Endothelial cell of umbilical vein (primary cell): ENCODE data around the gene KPNB1. TPM values are rescaled to one million over a fixed set of nuclear protein-coding genes. Genes with fewer than 3 reads are reported as not detected.

Experiments used
- BruUV-seq: library from RNA; stranded (reverse); fragments of 400-500 nt; replicated peaks from 2 replicates; lab custom pipeline; 2021; lab: Mats Ljungman, UMichigan
- CTCF ChIA-PET: fragments of 300-600, 350-600 bp; sonication (Branson Sonifier 250); formaldehyde crosslinking; loops from one replicate; lab custom pipeline; 2021; ENCODE audit warnings: antibody characterized with exemption, inconsistent platforms; lab: Charles Lee
- POLR2A ChIA-PET: fragments of 300-600, 350-600 bp; sonication (Branson Sonifier 250); formaldehyde crosslinking; loops from one replicate; lab custom pipeline; 2021; ENCODE audit warnings: antibody characterized with exemption, inconsistent platforms; lab: Charles Lee
- DNase-seq: peaks from one replicate; pipeline ENCODE4 v3.0.0-alpha.2; 2011; ENCODE audit warnings: low read depth, low spot score
- FAIRE-seq: peaks from 2 replicates; lab custom pipeline; 2011; peaks lifted over from hg19 to GRCh38; lab: Jason Lieb, UNC
- H2AFZ ChIP-seq: 2 replicates; pipeline ENCODE4 v1.6.0; 2012; ENCODE audit warnings: low read depth, low read length, control low read depth, inconsistent platforms
- H3K27ac ChIP-seq: 2 replicates; pipeline ENCODE4 v1.5.1; 2011; ENCODE audit warnings: low read depth, mild to moderate bottlenecking, control low read depth, low read length, moderate library complexity; ENCODE audit not compliant: insufficient read depth
- H3K27me3 ChIP-seq, 2 experiments: 2 replicates each; pipeline versions ENCODE4 v1.6.0 to v1.6.1; 2011; ENCODE audit warnings: low read length in 2 of 2, mixed read lengths in 1 of 2; ENCODE audit not compliant: control insufficient read depth in 2 of 2, insufficient read depth in 2 of 2
- H3K36me3 ChIP-seq, 2 experiments: 2 replicates in 1 of 2; 3 replicates in 1 of 2; pipeline ENCODE4 v1.5.1; 2011; ENCODE audit warnings: low read length in 2 of 2, mild to moderate bottlenecking in 1 of 2, moderate library complexity in 1 of 2; ENCODE audit not compliant: control insufficient read depth in 2 of 2, insufficient read depth in 2 of 2; ENCODE audit errors: extremely low read depth in 1 of 2
- H3K4me1 ChIP-seq: 3 replicates; pipeline ENCODE4 v1.5.1; 2011; ENCODE audit warnings: mild to moderate bottlenecking, low read length; ENCODE audit not compliant: control insufficient read depth, insufficient read depth; ENCODE audit errors: extremely low read depth
- H3K4me2 ChIP-seq: 2 replicates; pipeline ENCODE4 v1.6.1; 2011; ENCODE audit warnings: low read length, control low read depth, mixed read lengths; ENCODE audit not compliant: insufficient read depth
- H3K4me3 ChIP-seq, 3 experiments: fragments of 200-600 bp in 1 of 3; sonication (generic), shearing (Covaris generic) in 1 of 3; replicated peaks in 1 of 3; 2 replicates each; pipeline ENCODE4 v1.5.1; 2011 to 2016; ENCODE audit warnings: control low read depth in 3 of 3, low read length in 3 of 3, mild to moderate bottlenecking in 2 of 3, inconsistent platforms in 1 of 3, low read depth in 1 of 3, moderate library complexity in 1 of 3; ENCODE audit not compliant: insufficient read depth in 1 of 3
- H3K79me2 ChIP-seq: 2 replicates; pipeline ENCODE4 v1.6.0; 2012; ENCODE audit warnings: low read length, inconsistent platforms; ENCODE audit not compliant: control insufficient read depth, insufficient read depth
- H3K9ac ChIP-seq: replicated peaks from 2 replicates; pipeline ENCODE3; 2011; ENCODE audit warnings: low read length, control low read depth; ENCODE audit not compliant: insufficient read depth; ENCODE audit errors: extremely low read depth
- H3K9me1 ChIP-seq: replicated peaks from 3 replicates; pipeline ENCODE4 v1.6.0; 2011; ENCODE audit warnings: mild to moderate bottlenecking, low read length; ENCODE audit not compliant: control insufficient read depth, insufficient read depth; ENCODE audit errors: extremely low read depth
- H3K9me3 ChIP-seq: replicated peaks from 2 replicates; pipeline ENCODE4 v1.5.1; 2012; ENCODE audit warnings: low read length, inconsistent platforms; ENCODE audit not compliant: control insufficient read depth, insufficient read depth
- H4K20me1 ChIP-seq: replicated peaks from 2 replicates; pipeline ENCODE3; 2011; ENCODE audit warnings: mild to moderate bottlenecking, low read length; ENCODE audit not compliant: control insufficient read depth, insufficient read depth; ENCODE audit errors: extremely low read depth
- CTCF ChIP-seq, 2 donors: IDR thresholded peaks; 1 replicate in 1 of 2; 2 replicates in 1 of 2; pipeline ENCODE4 v1.5.1; 2011; ENCODE audit warnings: low read length in 2 of 2, mild to moderate bottlenecking in 2 of 2, moderate library complexity in 2 of 2, control low read depth in 1 of 2, inconsistent platforms in 1 of 2, low read depth in 1 of 2; ENCODE audit not compliant: insufficient read depth in 1 of 2; ENCODE audit errors: extremely low read depth in 1 of 2
- EZH2 ChIP-seq: IDR thresholded peaks from 2 replicates; pipeline ENCODE4 v1.6.1; 2012; ENCODE audit warnings: borderline replicate concordance, low read depth, mild to moderate bottlenecking, moderate library complexity, low read length, inconsistent platforms; ENCODE audit not compliant: severe bottlenecking
- FOS ChIP-seq: IDR thresholded peaks from 2 replicates; pipeline ENCODE4 v1.6.1; 2011; ENCODE audit warnings: mild to moderate bottlenecking, low read length, moderate library complexity, borderline replicate concordance; ENCODE audit not compliant: insufficient read depth
- GATA2 ChIP-seq: IDR thresholded peaks from 2 replicates; pipeline ENCODE4 v1.7.0; 2011; ENCODE audit warnings: low read depth, mild to moderate bottlenecking, moderate library complexity, mixed read lengths, low read length; ENCODE audit not compliant: insufficient read length, insufficient read depth
- JUN ChIP-seq: IDR thresholded peaks from 2 replicates; pipeline ENCODE4 v1.6.1; 2011; ENCODE audit warnings: borderline replicate concordance, low read depth; ENCODE audit not compliant: insufficient read length, insufficient read depth
- MAX ChIP-seq: IDR thresholded peaks from 2 replicates; pipeline ENCODE4 v1.6.1; 2011; ENCODE audit not compliant: insufficient read depth, insufficient read length
- MYC ChIP-seq: IDR thresholded peaks from one replicate; pipeline ENCODE4 v1.6.1; 2011; ENCODE audit warnings: mild to moderate bottlenecking, low read depth, low read length
- POLR2A ChIP-seq: IDR thresholded peaks from 2 replicates; pipeline ENCODE4 v1.6.1; 2012; ENCODE audit warnings: low read depth, mild to moderate bottlenecking, control low read depth, low read length
- POLR2AphosphoS5 ChIP-seq: IDR thresholded peaks from 2 replicates; pipeline ENCODE4 v1.6.1; 2012; ENCODE audit warnings: low read depth, mild to moderate bottlenecking, control low read depth, low read length, moderate library complexity; ENCODE audit not compliant: insufficient read depth
- dilution Hi-C: fragments of 300-500 bp; cut with MboI; formaldehyde crosslinking; loops from one replicate; pipeline ENCODE4 v1.15.0; 2019; ENCODE audit warnings: low sequenced_read_pairs; ENCODE audit not compliant: extremely low pct_ligation_motif_present
- intact Hi-C: fragments of 100-400 bp; cut with micrococcal nuclease; formaldehyde crosslinking; loops from one replicate; pipeline ENCODE4 v1.10.0; 2022
- polyA plus RNA-seq, 4 experiments: library from polyadenylated mRNA; depleted of rRNA in 3 of 4; stranded (reverse) in 3 of 4; unstranded in 1 of 4; fragments of >200 nt; gene quantifications; 2 replicates each; pipeline versions ENCODE4 v1.2.1 to v1.2.3, GENCODE V29; 2011 to 2012; ENCODE audit warnings: missing spikeins in 1 of 4
- total RNA-seq: library from RNA; stranded (reverse); gene quantifications from 2 replicates; pipeline ENCODE4 v1.2.3, GENCODE V29; 2021

The KPNB1 gene
- total and polyA plus RNA-seq, 2 donors (not counting 3 experiments of a cell fraction or from before 2014, with no cell fraction given) = 119 to 495 TPM

- Histone ChIP-seq H3K9me1 (no peaks in the 10 kb centered on the region), H3K27me3 (no peaks in the 10 kb centered on the region), H2AFZ (no peak overlapping the region), H3K4me2 (no peak overlapping the region), H3K9ac (no peak overlapping the region), H3K36me3 (peaks cover 9 to 12% of the 10 kb centered on the region in 2 experiments), H3K4me1 (peaks cover 9% of the 10 kb centered on the region), H3K79me2 (no peaks in the 10 kb centered on the region), H3K27ac (peak overlapping the region; percentile 34), H3K9me3 (no peaks in the 10 kb centered on the region), H3K4me3 (no peak overlapping the region), H4K20me1 (no peaks in the 10 kb centered on the region)
- DNase-seq (no peak), FAIRE-seq (no peak)
- POLR2A ChIA-PET = no interaction called here
- BruUV-seq = no TSS peak
- CTCF ChIA-PET = interaction anchor here (2.2 to 5.6 kb wide), 2 partner anchors 10 to 104 kb away, joined by 5 to 43 read pairs; no protein-coding TSS in a partner anchor
- TF ChIP-seq EZH2 = no peak
- TF ChIP-seq GATA2 = no peak
- dilution Hi-C loops = no loop called here
- intact Hi-C loops = no loop called here
Observed at GRCh38 chr17:47605011-47605410, 44.7 kb upstream of the KPNB1 start.

GRCh38 chr17:47607481-47607880 lies 42.2 kb upstream of the KPNB1 start:
- BruUV-seq = no TSS peak
- FAIRE-seq (no peak), DNase-seq (no peak)
- dilution Hi-C loops = no loop called here
- Histone ChIP-seq H3K27ac (no peak overlapping the region), H2AFZ (no peak overlapping the region), H3K27me3 (no peaks in the 10 kb centered on the region), H3K9me1 (no peaks in the 10 kb centered on the region), H3K4me2 (no peak overlapping the region), H3K36me3 (peaks cover 4% of the 10 kb centered on the region in 2 experiments), H3K4me1 (peaks cover 9% of the 10 kb centered on the region), H3K9me3 (no peaks in the 10 kb centered on the region), H3K9ac (no peak overlapping the region), H4K20me1 (no peaks in the 10 kb centered on the region), H3K4me3 (no peak overlapping the region), H3K79me2 (no peaks in the 10 kb centered on the region)
- ChIA-PET POLR2A (no interaction called here), CTCF (interaction anchor here (1.3 to 5.6 kb wide), 2 partner anchors 7 to 107 kb away, joined by 4 to 43 read pairs; no protein-coding TSS in a partner anchor)
- TF ChIP-seq MYC (no peak), CTCF (IDR thresholded peaks at IDR 0.05; ENCODE audit: extremely low read depth in 1 of 2, insufficient read depth in 1 of 2, low read depth in 1 of 2, low read length in 2 of 2) (no peak), FOS (no peak), JUN (no peak), MAX (no peak), GATA2 (no peak), EZH2 (no peak), POLR2AphosphoS5 (no peak), POLR2A (no peak)
- intact Hi-C loops = no loop called here
